HG03066 (cell line): Measurements from ENCODE around the gene CSNK1G2.

Source experiments
- ATAC-seq: cut with Tn5 transposase; IDR thresholded peaks from one replicate; pipeline ENCODE4 v1.9.1; 2021; ENCODE audit warnings: low read depth; ENCODE audit not compliant: unreplicated experiment

Gene CSNK1G2

GRCh38 chr19:1941146-1942077 lies at the start of gene CSNK1G2:
Gene CSNK1G2 (plus strand): TSS chr19:1941172. CDS start chr19:1969773, 28,601 bp downstream.
- ATAC-seq = peak; percentile 52

DNA sequence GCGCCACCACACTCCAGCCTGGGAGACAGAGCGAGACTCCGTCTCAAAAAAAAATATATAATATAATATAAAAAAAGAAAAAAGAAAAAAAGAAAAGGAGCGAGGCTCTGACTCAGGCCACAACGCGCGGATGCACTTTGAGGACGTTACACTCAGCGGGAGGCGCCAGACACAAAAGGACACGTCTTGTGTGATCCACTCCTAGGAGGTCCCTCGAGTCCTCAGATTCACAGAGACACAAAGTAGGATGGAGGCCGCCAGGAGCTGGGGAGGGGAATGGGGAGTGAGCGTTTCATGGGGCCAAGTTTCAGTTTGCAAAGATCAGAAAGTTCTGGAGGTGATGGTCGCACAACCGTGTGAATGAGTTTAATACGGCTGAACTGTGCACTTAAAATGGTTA lies 47.2 kb upstream of the CSNK1G2 start:
- no peak for ATAC-seq

GRCh38 chr19:1896508-1896907 lies 44.5 kb upstream of the CSNK1G2 start:
- no peak for ATAC-seq

GRCh38 chr19:1901940-1902404 lies 39.0 kb upstream of the CSNK1G2 start:
- no peak for ATAC-seq

GRCh38 chr19:1902923-1903322 lies 38.0 kb upstream of the CSNK1G2 start:
- no peak for ATAC-seq

DNA sequence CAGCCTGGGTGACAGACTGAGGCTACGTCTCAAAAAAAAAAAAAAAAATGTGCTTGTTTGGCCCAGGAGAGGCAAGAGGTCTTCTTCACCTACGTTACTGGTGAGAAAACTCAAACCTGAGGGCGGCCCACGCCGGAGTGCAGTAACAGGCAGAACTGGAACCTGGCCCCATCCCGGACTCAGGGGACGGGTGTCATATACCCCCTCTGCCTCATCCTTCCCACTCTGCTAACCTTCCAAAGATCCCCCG lies 36.2 kb upstream of the CSNK1G2 start:
- no peak for ATAC-seq

DNA sequence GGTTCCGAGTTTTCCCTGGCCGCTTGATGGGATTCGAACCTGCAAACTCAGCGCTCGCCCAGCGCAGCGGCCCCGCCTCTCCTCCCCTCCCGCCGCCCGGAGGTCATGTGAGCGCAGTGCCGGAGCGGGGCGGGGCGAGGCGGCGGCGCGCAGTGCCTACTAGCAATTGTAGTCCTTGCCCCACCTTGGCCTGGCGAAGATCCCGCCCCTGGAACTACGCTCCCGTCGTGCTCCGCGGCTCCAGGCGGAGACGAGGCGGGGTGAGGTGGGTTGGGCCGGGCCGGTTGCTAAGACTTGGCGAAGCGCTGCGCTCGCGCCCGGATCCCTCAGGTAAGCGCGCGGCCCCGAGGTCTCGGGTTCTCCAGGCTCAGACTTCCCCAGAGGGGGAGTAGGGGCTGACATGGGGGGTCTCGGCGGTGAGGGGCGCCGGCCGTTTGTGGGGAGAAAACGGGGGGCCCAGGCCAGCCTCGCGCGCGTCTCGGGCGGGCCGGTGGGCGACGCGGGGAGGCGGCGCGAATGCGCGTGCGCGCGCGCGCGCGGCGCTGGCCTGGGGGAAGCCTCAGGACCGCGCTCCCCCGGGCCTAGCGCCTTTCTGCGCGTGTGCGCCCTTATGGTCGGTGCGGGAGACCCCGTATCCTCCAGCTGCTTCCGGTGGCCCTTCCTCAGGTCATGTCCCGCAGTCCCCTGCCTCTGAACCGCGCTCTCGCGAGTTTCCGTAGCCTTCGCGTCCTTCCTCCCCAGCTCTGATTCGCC lies 35.7 kb upstream of the CSNK1G2 start, which contains the start of the genes ADAT3 and SCAMP4:
TSS of gene ADAT3 (plus strand) at position 290 of the 753 bp plus-strand sequence. CDS start 6,649 bp downstream, outside the sequence.
TSS of gene SCAMP4 (plus strand) at position 290 of the 753 bp plus-strand sequence. CDS start 9,621 bp downstream, outside the sequence.
- peak; percentile 79 for ATAC-seq

GRCh38 chr19:1905863-1906375 lies 35.1 kb upstream of the CSNK1G2 start:
- ATAC-seq = no peak

DNA sequence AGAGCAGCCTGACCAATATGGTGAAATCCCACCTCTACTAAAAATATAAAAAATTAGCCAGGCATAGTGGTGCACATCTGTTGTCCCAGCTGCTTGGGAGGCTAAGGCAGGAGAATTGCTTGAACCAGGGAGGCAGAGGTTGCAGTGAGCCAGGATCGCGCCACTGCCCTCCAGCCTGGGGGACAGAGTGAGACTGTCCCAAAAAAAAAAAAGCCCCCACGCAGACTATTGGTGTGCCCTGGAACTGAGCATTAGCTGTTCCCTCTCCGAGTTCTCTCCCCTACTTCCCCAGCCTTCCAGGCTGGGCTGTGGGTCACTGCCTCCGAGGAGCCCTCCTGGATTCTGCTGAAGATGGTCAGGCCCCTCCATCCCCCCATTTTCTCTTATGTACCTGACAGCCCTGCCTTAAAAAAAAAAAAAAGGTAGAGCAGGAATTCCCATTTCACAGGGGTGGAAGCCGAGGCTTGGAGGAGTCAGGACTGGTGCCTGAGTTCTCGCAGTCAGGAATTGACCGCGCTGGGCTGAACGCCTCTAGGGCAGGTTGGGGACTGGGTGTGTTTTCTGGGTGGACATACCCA lies 33.9 kb upstream of the CSNK1G2 start:
- ATAC-seq = no peak

- ATAC-seq = no peak
Observed at GRCh38 chr19:1907563-1908363, 33.2 kb upstream of the CSNK1G2 start.

DNA sequence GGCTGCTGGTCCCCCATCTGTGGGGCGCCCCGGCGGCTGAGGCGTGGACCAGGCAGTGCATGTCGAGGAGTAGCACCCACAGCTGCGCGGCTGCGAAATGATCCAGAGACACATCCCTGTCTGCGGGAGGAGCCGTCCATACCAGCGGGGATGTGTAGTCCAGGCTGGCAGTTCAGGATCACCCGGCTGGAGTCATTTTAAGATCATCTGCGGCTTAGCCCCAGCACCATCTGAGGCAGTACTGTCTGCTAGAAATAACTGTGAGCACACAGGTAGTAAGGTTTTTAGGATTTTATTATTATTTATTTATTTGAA lies 32.7 kb upstream of the CSNK1G2 start:
- no peak for ATAC-seq

DNA sequence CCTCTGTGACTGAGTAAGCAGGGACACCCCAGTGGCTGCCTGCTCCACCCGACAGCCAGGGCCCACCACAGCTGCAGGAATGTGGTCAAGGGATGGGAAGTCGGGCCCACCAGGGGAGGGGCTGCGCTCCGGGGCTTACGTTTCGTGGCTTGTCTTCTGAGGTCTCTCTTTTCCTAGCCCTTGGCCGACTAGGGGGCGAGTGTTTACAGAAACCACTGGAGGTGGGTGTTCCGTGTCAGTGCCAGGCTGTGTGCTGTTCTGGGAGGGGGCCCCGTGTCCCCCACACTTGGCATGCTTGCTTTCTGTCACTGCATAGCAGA lies 31.3 kb upstream of the CSNK1G2 start:
- ATAC-seq = no peak

GRCh38 chr19:1910177-1910576 lies 30.8 kb upstream of the CSNK1G2 start:
- no peak for ATAC-seq

GRCh38 chr19:1911098-1911497 lies 29.9 kb upstream of the CSNK1G2 start:
- ATAC-seq = no peak

GRCh38 chr19:1911995-1912394 lies 29.0 kb upstream of the CSNK1G2 start:
- no peak for ATAC-seq

- ATAC-seq = no peak
Observed at GRCh38 chr19:1912760-1913505, 28.0 kb upstream of the CSNK1G2 start.

- no peak for ATAC-seq
Observed at GRCh38 chr19:1913781-1914577, 27.0 kb upstream of the CSNK1G2 start.

DNA sequence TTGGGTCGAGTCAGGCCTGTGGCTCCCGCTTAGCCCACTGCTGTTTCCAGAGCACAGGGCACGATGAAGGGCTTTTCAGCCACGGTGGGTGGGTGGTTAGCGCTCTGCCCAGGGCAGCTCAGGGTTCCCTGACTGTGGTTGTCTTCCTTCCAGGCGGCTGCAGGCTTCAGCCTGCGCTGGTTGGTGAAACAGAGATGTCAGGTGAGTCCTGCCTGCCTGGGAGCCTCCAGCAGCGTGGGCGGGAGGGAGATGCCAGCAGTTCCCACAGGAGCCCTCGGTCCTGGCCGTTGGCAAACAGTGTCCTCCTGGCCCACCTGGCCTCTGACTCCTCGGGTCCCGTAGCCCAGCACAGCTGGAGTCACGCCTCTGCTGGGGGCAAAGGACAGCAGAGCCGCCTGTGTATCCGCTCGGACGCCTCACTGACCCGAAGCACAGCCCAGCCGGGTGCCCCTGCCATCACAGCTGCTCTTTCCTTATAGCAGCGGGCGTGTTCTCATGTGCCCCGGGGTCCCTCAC lies 26.1 kb upstream of the CSNK1G2 start:
- ATAC-seq = no peak

DNA sequence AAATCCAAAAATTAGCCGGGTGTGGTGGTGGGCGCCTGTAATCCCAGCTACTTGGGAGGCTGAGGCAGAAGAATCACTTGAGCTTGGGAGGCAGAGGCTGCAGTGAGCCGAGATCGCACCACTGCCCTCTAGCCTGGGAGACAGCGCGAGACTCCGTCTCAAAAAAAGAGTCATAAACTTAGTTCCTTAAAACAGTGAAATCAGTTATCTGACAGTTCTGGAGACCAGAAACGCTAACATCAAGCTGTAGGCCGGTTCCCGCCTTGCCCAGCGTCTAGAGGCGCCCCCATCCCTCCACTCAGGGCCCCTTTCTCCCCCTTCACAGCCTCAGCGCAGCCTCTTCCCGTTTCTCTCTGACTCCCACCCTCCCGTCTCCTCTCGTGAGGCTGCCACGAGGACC lies 23.8 kb upstream of the CSNK1G2 start:
- no peak for ATAC-seq
